Activated T-helper 17 cell treated with anti-CD3 and anti-CD28 coated beads, Interleukin-2, amount 50 U/mL, for 72 hours (primary cell): ENCODE measurements around the gene C12orf60. TPM values are rescaled to one million over a fixed set of nuclear protein-coding genes. Genes with fewer than 3 reads are reported as not detected.
A peak's percentile ranks its signal among the peaks of the same experiment; 100 is the strongest.
"Not testable (repeated sequence)": the region's sequence is repeated elsewhere in the genome, so short reads cannot be mapped to it uniquely, and the experiment has no call there.

ENCODE experiments used
- ATAC-seq: fragments of 150-1000 bp; cut with Tn5 transposase; replicated peaks from 2 replicates; pipeline ENCODE4 v1.10.0; 2021; ENCODE audit warnings: mild to moderate bottlenecking, moderate library complexity
- H3K27ac Mint-ChIP-seq: one replicate; pipeline ENCODE4 v1.8.0; 2022; ENCODE audit warnings: mixed read lengths
- H3K27me3 Mint-ChIP-seq: one replicate; pipeline ENCODE4 v1.8.0; 2022; ENCODE audit warnings: mixed read lengths
- H3K36me3 Mint-ChIP-seq: one replicate; pipeline ENCODE4 v1.8.0; 2022; ENCODE audit warnings: low read depth, mild to moderate bottlenecking, mixed read lengths
- H3K4me1 Mint-ChIP-seq: one replicate; pipeline ENCODE4 v1.8.0; 2022; ENCODE audit warnings: mixed read lengths
- H3K4me3 Mint-ChIP-seq: one replicate; pipeline ENCODE4 v1.8.0; 2022; ENCODE audit warnings: mild to moderate bottlenecking, mixed read lengths
- H3K9me3 Mint-ChIP-seq: one replicate; pipeline ENCODE4 v1.8.0; 2022; ENCODE audit warnings: mixed read lengths
- total RNA-seq, 2 donors: library from RNA; stranded (reverse); gene quantifications; one replicate each; pipeline ENCODE4 v1.2.3, GENCODE V29; 2022

C12orf60 gene, protein sequence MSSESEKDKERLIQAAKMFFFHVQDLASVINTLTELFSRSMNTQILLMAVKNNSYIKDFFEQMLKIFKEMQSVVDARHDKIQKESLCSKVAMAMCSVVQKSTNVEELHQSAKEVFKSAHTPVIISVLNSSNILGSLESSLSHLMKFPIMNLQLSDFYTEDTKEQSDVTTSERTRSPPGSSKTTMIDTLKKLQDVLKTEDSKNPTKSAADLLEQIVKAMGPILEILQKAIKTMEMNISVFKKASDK
- 1 to 10 TPM; 2.6 to 3.7 TPM for total RNA-seq

DNA sequence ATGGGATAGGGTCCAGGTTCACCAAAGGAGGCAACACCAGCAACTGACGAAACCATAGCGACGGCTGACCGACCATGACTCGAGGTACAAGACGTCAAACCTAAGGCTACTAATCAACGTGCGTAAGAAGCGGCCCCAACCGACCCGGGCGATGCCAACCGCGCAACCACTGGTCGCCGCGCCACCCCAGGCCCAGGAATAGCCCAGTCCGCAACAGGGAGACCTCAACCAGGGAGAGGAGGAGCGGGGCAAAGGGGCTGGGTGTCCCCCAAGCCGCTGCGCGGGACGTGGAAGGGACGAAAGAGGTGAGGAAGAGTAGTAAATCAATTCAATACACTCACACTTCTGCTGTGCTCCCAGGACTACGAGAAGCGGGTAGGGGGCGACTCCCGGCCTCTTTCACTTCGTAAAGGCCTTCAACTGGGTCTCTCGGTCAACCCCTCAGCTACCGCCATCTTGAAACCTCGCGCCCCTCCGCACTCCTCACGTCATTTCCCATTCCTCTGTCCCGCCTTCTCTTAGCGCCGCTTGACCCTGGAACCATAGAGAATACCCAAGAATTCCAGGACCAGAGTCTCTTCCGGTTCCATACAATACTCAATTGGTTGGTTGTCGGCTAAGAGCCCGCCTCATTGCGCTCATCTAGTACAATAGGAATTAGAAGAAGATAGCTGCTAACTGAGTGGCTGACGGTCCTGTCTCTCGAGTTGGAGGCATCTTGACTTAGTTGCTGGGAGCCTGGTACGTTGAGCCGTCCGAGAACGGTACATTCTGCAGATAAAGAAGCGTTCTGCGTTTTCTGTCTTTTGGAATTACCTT is at the start of gene C12orf60, which contains the start of gene WBP11:
C12orf60 (plus strand) TSS at position 660 of the 819 bp plus-strand sequence. CDS start 19,266 bp downstream, outside the sequence.
WBP11 (minus strand) TSS at position 468 of the 819 bp plus-strand sequence. CDS start 2,095 bp downstream, outside the sequence.
- Mint-ChIP-seq H3K27ac (no peak within 1 kb of the TSS), H3K36me3 (no peaks in the 10 kb centered on the region), H3K4me3 (no peak within 1 kb of the TSS), H3K4me1 (peaks cover 11% of the 10 kb centered on the region), H3K27me3 (no peaks in the 10 kb centered on the region), H3K9me3 (no peaks in the 10 kb centered on the region)
- peak; percentile 98 for ATAC-seq

DNA sequence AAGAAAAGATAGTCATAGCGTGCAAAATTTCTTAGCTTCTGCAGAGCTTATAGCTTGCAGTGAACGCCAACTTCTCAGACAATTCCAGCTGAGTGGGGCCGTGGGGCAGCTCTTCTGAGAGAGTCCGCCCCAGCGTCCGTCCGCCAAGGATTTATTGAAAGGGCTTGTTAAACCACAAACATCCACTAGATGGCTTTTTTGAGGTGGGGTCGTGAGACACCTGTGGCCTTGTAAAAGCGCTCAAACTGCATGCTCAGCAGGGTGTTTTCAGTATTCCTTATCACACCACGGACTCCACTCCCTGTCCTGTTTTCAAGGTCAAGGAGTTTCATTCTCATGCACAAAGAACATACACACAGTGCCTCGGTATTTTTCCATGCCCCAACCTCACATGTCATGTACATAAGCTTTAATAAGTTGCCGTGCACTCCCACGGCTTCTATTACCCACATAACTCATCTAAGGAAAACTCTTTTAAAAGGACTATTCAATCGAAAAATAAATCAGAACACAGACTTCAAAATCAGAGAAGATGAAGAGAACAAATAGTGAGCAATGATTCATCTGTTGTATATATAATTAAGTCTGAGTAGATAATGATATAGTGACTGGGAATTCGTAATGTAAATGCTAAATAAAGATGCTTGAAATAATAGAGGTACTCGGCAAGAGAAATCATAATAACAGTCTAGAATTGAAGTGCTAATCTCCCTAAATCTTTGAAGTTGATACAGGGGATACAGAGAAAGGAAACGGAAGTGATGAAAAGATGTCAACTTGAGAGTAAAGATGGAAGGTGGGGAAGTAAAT is 46.9 kb upstream of the C12orf60 start:
- Mint-ChIP-seq H3K36me3 (peaks cover 17% of the 10 kb centered on the region), H3K4me1 (peaks cover 7% of the 10 kb centered on the region), H3K9me3 (peaks cover 10% of the 10 kb centered on the region), H3K27me3 (no peaks in the 10 kb centered on the region), H3K27ac (no peak overlapping the region), H3K4me3 (peak overlapping the region; percentile 8)
- no peak for ATAC-seq

DNA sequence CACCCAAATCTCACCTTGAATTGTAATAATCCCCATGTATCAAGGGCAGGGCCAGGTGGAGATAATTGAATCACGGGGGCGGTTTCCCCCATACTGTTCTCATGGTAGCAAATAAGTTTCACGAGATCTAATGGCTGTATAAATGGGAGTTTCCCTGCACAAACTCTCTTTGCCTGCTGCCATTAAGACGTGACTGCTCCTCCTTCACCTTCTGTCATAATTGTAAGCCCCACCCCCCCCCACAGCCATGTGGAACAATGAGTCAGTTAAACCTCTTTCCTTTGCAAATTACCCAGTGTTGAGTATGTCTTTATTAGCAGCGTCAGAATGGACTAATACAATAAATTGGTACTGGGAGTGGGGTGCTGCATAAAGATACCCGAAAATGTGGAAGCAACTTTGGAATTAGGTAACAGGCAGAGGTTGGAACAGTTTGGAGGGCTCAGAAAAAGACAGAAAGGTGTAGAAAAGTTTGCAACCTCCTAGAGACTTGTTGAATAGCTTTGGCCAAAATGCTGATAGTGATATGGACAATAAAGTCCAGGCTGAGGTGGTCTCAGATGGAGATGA is 43.7 kb upstream of the C12orf60 start:
- H3K4me1 Mint-ChIP-seq, H3K27ac Mint-ChIP-seq, H3K27me3 Mint-ChIP-seq, H3K4me3 Mint-ChIP-seq, ATAC-seq: not testable (repeated sequence)
- H3K9me3 Mint-ChIP-seq = peaks cover 16% of the 10 kb centered on the region
- H3K36me3 Mint-ChIP-seq = peaks cover 41% of the 10 kb centered on the region

DNA sequence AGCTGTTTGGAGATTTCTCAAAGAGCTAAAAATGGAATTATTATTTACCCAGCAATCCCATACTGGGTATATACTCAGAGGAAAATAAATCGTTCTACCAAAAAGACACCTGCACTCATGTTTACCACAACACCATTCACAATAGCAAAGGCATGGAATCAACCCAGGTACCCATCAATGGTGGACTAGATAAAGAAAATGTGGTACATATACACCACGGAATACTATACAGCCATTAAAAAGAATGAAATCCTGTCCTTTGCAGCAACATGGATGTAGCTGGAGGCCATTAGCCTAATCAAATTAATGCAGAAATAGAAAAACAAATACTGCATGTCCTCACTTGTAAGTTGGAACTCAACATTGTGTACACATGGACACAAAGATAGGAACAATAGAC is 38.1 kb upstream of the C12orf60 start:
- no peak for ATAC-seq
- Mint-ChIP-seq H3K36me3 (peaks cover 86% of the 10 kb centered on the region), H3K4me1 (peaks cover 10% of the 10 kb centered on the region), H3K27me3 (no peaks in the 10 kb centered on the region), H3K9me3 (peaks cover 10% of the 10 kb centered on the region), H3K4me3 (no peak overlapping the region), H3K27ac (no peak overlapping the region)

DNA sequence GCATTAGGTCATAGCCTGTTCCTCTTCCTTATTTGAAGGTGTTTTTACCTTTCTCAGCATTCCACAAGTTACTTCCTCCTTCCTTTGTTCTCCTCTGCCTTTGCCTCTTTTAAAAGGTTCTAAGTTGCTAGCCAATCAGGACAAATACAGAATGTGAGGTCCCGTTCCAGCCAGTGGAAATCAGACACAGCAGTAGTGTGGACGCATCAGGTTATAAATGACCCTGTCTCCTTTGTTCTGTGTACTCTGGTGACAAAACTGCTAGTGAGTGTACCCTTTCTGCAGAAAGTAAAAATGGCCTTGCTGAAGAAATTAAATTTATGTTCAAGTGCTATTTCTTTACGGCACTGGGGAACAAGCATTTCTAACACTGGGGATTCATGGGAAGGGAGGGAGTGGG is 37.5 kb upstream of the C12orf60 start:
- not testable (repeated sequence) for ATAC-seq, H3K27me3 Mint-ChIP-seq, H3K9me3 Mint-ChIP-seq, H3K27ac Mint-ChIP-seq, H3K4me3 Mint-ChIP-seq
- Mint-ChIP-seq H3K36me3 (peaks cover 88% of the 10 kb centered on the region), H3K4me1 (peaks cover 10% of the 10 kb centered on the region)

DNA sequence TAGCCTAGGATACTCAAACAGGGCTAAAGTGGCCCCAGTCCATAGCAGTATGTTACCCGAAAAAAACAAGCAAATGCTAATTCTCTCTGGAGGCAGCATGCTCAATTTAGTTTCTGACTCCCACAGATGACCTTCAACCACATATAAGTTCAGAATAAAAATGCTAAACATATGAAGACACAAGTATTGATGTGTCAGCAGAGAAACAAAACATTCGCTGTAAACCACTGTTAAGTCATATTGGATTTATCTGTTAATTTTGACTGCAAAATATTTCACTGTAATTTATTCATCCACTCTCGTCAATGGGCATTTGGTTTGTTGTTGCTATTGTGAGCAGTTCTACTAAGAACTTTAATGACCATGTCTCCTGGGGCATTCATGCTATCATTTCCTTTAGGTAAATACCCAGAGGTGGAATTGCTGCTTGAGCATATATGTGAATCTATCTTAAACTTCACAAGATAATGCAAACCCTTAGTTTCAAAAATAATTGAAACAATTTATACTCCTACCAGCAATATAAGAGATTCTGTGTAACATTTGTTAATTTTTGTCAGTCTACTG is 36.7 kb upstream of the C12orf60 start:
- Mint-ChIP-seq H3K9me3 (peaks cover 5% of the 10 kb centered on the region), H3K27ac (no peak overlapping the region), H3K4me1 (peaks cover 12% of the 10 kb centered on the region), H3K27me3 (no peaks in the 10 kb centered on the region), H3K36me3 (peaks cover 88% of the 10 kb centered on the region), H3K4me3 (peak overlapping the region; percentile 99)
- no peak for ATAC-seq

DNA sequence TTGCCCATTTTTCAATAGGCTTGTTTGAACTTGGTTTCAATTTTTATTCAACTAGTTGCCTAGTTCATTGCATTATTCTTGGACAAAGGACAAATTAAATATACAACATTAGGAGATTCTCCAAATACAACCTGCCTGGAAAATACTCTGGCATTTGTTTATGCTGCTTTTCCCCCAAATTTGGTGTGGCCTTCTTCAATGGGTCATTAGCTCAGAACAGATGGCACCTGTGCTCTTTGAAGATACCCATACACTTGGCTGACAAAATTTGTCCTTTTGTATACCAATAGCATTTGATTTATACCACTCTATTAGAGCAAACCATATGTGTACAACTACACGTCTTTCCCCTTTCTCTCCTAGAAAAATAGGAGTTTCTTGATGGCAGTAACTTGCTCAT is 35.9 kb upstream of the C12orf60 start:
- no peaks in the 10 kb centered on the region for H3K27me3 Mint-ChIP-seq
- ATAC-seq = no peak
- H3K4me3 Mint-ChIP-seq = peak overlapping the region; percentile 99
- H3K27ac Mint-ChIP-seq = no peak overlapping the region
- H3K9me3 Mint-ChIP-seq = no peaks in the 10 kb centered on the region
- peaks cover 18% of the 10 kb centered on the region for H3K4me1 Mint-ChIP-seq
- H3K36me3 Mint-ChIP-seq = peaks cover 82% of the 10 kb centered on the region

DNA sequence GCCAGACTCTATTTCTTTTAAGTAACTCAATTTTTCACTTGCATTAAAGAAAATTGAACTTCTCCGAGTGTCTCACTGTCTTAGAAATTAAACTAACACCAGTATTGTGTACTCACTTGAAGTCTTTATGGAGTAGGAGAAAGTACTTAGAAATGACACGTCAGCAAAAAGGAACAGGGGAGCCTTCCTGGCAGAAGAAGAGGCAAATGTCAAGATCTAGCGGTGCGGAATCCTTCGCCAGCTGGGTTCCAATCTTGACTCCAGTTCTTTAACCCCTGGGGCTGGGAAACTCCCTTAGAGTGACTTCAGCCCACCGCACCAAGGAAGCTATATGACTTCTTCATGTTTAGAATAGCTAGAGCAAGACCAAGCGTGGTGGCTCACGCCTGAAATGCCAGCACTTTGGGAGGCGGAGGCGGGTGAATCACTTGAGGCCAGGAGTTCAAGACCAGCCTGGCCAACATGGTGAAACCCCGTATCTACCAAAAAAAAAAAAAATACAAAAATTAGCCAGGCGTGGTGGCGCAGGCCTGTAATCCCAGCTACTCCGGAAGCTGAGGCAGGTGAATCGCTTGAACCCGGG is 34.6 kb upstream of the C12orf60 start:
- H3K36me3 Mint-ChIP-seq = peaks cover 80% of the 10 kb centered on the region
- H3K27ac Mint-ChIP-seq = peak overlapping the region; percentile 100
- H3K4me3 Mint-ChIP-seq = peak overlapping the region; percentile 99
- H3K27me3 Mint-ChIP-seq = no peaks in the 10 kb centered on the region
- no peaks in the 10 kb centered on the region for H3K9me3 Mint-ChIP-seq
- H3K4me1 Mint-ChIP-seq = peaks cover 18% of the 10 kb centered on the region
- ATAC-seq = peak; percentile 51

DNA sequence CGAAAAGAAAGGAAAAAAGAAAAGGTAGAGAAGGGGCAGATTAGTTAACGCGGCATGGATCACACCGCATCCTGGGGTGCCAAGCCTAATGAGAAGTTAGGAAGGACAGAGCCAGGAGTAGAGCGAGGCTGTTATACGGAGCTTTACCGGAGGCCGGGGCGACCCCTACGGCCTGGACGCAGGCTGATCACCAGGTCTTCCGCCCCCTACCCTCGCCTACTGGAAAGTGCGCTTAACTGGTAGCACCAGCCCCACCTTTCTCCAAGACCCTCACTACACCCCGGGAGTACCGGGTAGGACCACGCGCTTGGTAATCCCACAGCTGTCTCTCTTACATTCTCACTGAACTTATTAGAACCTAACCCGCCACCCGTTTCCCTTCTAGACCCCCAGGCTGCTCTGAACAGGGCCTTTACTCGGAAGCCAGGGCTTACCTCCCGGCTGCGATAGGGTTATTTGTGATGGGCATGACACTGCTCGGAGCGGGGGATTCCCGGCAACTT is 34.0 kb upstream of the C12orf60 start:
- Mint-ChIP-seq H3K27me3 (no peaks in the 10 kb centered on the region), H3K4me3 (peak overlapping the region; percentile 99), H3K4me1 (peaks cover 18% of the 10 kb centered on the region), H3K36me3 (peaks cover 80% of the 10 kb centered on the region), H3K27ac (peak overlapping the region; percentile 100), H3K9me3 (no peaks in the 10 kb centered on the region)
- ATAC-seq = peak; percentile 3

DNA sequence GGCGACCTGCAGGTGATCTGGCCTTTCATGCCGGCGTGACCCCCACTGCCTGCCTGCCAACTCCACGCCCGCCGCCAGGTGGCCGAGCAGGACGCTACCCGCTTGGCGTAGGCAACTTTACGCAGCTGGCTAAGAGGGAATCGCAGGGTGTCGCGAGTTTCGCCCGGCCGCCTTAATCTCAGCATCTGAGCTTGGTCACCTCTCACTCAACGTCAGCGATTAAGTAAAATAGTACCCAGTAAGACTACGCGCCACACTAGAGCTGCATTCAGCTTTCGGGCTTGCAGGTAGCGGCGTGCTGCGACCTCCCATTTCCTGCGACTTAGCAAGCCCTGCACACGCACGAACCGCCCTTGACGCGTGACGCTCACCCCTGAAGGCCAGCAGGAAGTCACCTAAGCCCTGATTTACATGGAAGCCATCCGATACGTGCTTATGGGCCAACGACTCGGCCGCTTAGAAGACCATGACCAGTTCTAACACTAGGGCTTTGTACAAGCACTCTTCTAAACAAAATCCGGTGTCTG is 33.4 kb upstream of the C12orf60 start:
- peak overlapping the region; percentile 100 for H3K27ac Mint-ChIP-seq
- H3K9me3 Mint-ChIP-seq = no peaks in the 10 kb centered on the region
- peak; percentile 45 for ATAC-seq
- peaks cover 80% of the 10 kb centered on the region for H3K36me3 Mint-ChIP-seq
- no peaks in the 10 kb centered on the region for H3K27me3 Mint-ChIP-seq
- peaks cover 18% of the 10 kb centered on the region for H3K4me1 Mint-ChIP-seq
- peak overlapping the region; percentile 99 for H3K4me3 Mint-ChIP-seq

DNA sequence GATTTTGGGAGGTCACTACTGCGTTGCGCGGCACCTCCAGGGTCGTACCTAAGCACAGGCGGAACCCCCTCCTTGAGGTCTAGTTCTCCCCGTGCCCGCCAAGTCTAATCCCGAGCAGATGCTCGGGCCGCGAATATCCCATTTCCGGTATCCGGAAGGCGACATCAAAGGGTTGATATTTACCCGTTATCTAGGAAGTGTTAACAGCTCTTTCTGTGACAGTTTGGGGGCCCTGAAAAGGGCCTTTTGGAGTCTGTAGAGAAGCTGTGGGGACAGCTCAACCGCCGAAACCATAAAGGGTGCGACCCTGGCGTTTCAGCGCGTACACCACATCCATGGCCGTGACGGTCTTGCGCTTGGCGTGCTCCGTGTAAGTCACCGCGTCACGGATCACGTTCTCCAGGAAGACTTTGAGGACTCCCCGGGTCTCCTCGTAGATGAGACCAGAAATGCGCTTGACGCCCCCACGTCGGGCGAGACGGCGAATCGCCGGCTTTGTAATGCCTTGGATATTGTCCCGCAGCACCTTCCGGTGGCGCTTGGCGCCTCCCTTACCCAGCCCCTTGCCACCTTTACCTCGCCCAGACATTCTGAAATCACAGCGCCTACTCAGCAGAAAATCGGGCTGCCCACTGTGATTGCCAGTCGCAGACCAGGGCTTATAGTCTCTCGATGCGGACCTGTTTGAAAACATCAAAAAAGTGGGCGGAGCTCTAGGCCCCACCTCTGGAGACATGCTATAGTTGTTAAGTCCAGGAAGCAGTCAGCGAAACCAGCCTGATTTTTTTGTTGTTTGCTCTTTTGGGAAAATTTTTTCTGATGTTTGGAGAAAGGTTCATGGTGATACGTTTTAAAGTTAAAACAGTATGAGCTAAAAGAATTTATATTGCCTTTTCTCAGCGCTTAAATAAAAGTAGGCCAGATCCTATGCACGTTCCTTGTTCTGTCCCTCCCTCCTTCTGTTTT is 32.7 kb upstream of the C12orf60 start:
- peak; percentile 41 for ATAC-seq
- peak overlapping the region; percentile 99 for H3K4me3 Mint-ChIP-seq
- H3K4me1 Mint-ChIP-seq = peaks cover 21% of the 10 kb centered on the region
- peak overlapping the region; percentile 100 for H3K27ac Mint-ChIP-seq
- no peaks in the 10 kb centered on the region for H3K9me3 Mint-ChIP-seq
- H3K36me3 Mint-ChIP-seq = peaks cover 75% of the 10 kb centered on the region
- no peaks in the 10 kb centered on the region for H3K27me3 Mint-ChIP-seq

DNA sequence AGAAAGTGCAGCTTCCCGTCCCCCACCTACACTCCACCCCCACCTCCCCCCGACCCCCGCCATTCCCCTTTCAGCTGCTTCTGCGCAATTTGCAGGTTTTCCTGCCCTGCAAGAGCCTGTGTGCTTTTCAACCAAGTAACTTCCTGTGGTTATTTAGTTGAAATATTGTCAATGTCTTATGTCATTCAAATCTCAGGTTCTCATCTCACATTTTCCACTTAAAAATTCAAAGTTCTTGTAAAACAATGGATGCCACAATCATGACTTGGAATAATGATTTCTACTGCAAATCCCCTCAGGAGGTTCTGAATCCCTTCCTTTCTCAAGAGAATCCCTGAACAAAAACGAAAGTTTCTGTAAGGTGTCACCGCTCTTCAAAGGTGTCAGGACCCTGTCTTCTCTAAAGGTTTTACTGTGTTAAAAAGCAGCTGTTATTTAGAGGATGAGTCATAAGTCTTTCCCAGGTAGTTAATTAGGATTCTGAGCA is 31.8 kb upstream of the C12orf60 start:
- Mint-ChIP-seq H3K4me3 (peak overlapping the region; percentile 99), H3K27ac (peak overlapping the region; percentile 100), H3K27me3 (no peaks in the 10 kb centered on the region), H3K36me3 (peaks cover 69% of the 10 kb centered on the region), H3K9me3 (no peaks in the 10 kb centered on the region), H3K4me1 (peaks cover 26% of the 10 kb centered on the region)
- no peak for ATAC-seq
